Activated naive CD8-positive, alpha-beta T cell (primary cell): ENCODE measurements around the gene CLCN4.

Experiments used
- H3K27ac Mint-ChIP-seq: one replicate; pipeline ENCODE4 v1.8.0; 2021; ENCODE audit warnings: mixed read lengths
- H3K27me3 Mint-ChIP-seq: one replicate; pipeline ENCODE4 v1.8.0; 2021; ENCODE audit warnings: mixed read lengths
- H3K36me3 Mint-ChIP-seq: one replicate; pipeline ENCODE4 v1.8.0; 2021; ENCODE audit warnings: mixed read lengths
- H3K4me1 Mint-ChIP-seq: one replicate; pipeline ENCODE4 v1.8.0; 2021; ENCODE audit warnings: low read depth, mixed read lengths
- H3K4me3 Mint-ChIP-seq: one replicate; pipeline ENCODE4 v1.8.0; 2021; ENCODE audit warnings: mild to moderate bottlenecking, mixed read lengths
- H3K9me3 Mint-ChIP-seq: one replicate; pipeline ENCODE4 v1.8.0; 2021; ENCODE audit warnings: low read depth, mixed read lengths

CLCN4 gene

DNA sequence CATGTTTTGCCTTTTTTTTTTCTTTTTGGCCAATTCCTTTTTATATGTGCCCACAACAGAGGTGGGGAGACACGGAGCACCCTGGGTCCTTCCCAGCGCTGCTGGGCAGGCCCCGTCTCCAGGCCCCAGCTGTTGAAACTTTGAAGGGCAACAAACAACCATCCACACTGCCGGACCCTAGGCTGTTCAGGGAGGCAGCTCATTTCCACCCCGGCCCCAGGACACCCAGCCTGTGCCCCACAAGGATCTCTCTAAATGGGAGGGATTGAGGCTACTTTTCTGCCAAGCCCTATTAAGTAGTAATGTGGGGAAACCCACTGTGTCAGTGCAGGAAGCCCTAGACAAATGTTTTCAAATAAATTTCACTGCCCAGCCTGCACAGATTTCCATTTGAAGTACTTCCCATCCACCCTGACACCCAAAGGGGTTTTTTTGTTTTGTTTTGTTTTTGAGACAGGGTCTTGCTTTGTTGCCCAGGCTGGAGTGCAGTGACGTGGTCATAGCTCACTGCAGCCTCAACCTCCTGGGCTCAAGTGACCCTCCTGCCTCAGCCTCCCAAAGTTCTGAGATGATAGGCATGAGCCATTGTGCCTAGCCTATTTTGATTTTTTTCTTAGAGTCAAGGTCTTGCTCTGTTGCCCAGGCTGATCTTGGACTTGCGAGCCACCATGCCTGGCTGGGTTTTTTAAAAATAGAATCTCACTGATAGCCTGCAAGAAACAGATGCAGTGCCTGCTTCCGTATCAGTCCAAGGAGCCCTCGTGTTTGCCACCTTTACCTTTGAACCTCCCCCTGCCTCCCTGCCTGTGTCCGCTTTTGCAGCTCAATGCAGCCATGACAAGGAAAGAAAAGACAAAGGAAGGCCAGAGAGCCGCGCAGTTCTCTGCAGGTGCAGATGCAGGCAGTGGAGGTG lies 13.4 kb upstream of the CLCN4 start:
- H3K4me1 Mint-ChIP-seq, result no peaks in the 10 kb centered on the region
- H3K9me3 Mint-ChIP-seq, result no peaks in the 10 kb centered on the region
- H3K27me3 Mint-ChIP-seq, result no peaks in the 10 kb centered on the region
- H3K36me3 Mint-ChIP-seq, result peaks cover 2% of the 10 kb centered on the region
- H3K4me3 Mint-ChIP-seq, result no peak overlapping the region
- peak overlapping the region; percentile 28 for H3K27ac Mint-ChIP-seq

DNA sequence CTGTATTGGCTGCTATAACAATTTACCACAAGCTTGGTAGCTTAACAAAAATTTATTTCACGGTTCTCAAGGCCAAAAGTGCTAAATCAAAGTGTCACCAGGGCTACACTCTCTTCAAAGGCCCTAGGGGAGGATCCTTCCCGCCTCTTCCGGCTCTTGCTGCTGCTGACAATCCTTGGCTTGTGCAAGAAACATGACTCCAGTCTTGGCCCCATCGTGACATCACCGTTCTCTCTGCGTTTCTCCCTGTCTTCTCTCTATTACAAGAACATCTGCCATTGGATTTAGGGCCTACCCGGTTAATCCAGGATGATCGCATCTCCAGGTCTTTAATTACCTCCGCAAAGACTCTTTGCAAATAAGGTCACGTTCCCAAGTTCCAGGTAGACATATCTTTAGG lies 10.4 kb upstream of the CLCN4 start:
- no peaks in the 10 kb centered on the region for H3K27me3 Mint-ChIP-seq
- H3K36me3 Mint-ChIP-seq, result no peaks in the 10 kb centered on the region
- no peaks in the 10 kb centered on the region for H3K9me3 Mint-ChIP-seq
- H3K4me3 Mint-ChIP-seq, result no peak overlapping the region
- no peak overlapping the region for H3K27ac Mint-ChIP-seq
- no peaks in the 10 kb centered on the region for H3K4me1 Mint-ChIP-seq

DNA sequence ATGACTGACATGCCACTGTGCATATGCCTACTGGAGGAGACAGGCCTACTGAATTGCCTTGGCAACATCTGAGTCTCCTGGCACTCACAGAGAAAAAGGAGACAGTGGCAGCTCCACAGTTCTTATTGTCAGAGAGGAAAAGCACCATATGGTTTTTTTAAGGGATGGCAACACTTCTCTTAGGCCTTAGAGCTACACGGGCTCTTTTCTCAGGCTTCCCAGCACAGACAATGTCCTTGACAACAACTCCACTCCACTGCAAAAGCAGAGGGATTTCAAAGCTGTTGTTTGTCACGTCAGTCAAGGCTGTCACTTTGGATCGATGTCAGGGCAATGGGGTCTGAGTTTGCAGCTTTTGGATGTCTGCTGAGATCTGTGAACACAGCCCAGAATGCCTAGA lies 4.7 kb upstream of the CLCN4 start:
- Mint-ChIP-seq H3K36me3 (no peaks in the 10 kb centered on the region), H3K9me3 (no peaks in the 10 kb centered on the region), H3K4me3 (no peak overlapping the region), H3K4me1 (peaks cover 2% of the 10 kb centered on the region), H3K27me3 (peaks cover 6% of the 10 kb centered on the region), H3K27ac (no peak overlapping the region)

DNA sequence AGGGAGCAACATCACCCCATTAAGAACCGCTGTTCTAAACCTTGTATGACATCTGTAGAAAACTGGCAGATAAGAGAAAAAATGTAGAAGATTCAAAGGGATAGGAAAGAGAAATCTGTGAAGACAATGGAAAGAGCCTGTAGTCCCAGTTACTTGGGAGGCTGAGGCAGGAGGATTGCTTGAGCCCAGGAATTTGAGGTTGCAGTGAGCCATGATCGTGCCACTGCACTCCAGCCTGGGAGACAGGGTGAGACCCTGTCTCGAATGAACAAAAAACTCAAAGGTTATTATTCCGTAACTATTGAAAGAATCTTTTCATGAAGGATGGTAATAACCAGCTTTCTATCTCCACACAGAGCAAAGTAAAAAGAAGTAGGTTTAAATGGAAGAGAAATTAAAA lies 1.6 kb upstream of the CLCN4 start:
- Mint-ChIP-seq H3K4me3 (no peak overlapping the region), H3K27ac (no peak overlapping the region), H3K36me3 (no peaks in the 10 kb centered on the region), H3K9me3 (no peaks in the 10 kb centered on the region), H3K27me3 (peaks cover 14% of the 10 kb centered on the region), H3K4me1 (peaks cover 7% of the 10 kb centered on the region)

DNA sequence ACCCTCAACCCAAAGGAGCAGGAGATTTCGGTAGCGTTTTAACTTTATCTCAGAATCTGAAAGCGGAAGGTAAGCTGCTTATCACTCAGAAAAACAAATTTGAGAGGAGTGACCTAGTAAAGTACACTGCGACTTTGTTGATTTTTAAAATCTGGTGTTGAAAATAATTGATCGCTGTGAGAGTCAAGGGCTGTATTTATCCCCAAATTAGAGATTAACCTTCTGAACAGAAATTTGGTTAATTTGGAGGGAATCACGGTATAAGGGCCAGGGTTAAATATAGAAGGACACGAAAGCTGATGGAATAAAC lies 212 bp downstream of the CLCN4 start:
- no peaks in the 10 kb centered on the region for H3K9me3 Mint-ChIP-seq
- peaks cover 17% of the 10 kb centered on the region for H3K27me3 Mint-ChIP-seq
- H3K4me1 Mint-ChIP-seq, result peaks cover 7% of the 10 kb centered on the region
- no peak overlapping the region for H3K27ac Mint-ChIP-seq
- H3K36me3 Mint-ChIP-seq, result no peaks in the 10 kb centered on the region
- peak overlapping the region; percentile 59 for H3K4me3 Mint-ChIP-seq

DNA sequence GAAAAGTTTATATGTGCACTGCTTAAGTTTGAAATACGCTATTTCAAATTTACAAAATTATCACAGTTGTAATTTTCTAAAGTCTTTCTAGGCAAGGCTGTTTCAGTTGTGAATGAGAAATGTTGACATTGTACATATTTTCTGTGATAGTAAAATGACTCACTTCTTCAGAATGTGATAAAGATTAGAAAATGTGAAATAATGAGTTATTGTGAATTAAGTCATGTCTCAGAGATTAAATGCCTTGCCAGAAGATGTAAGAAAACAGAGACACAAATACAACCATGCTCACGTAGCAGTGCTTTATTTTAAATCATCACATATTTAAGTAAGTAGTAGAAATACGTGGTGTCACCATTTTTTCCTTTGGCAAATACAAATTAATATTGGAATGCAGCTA lies 768 bp downstream of the CLCN4 start:
- no peaks in the 10 kb centered on the region for H3K36me3 Mint-ChIP-seq
- no peak overlapping the region for H3K27ac Mint-ChIP-seq
- peaks cover 17% of the 10 kb centered on the region for H3K27me3 Mint-ChIP-seq

DNA sequence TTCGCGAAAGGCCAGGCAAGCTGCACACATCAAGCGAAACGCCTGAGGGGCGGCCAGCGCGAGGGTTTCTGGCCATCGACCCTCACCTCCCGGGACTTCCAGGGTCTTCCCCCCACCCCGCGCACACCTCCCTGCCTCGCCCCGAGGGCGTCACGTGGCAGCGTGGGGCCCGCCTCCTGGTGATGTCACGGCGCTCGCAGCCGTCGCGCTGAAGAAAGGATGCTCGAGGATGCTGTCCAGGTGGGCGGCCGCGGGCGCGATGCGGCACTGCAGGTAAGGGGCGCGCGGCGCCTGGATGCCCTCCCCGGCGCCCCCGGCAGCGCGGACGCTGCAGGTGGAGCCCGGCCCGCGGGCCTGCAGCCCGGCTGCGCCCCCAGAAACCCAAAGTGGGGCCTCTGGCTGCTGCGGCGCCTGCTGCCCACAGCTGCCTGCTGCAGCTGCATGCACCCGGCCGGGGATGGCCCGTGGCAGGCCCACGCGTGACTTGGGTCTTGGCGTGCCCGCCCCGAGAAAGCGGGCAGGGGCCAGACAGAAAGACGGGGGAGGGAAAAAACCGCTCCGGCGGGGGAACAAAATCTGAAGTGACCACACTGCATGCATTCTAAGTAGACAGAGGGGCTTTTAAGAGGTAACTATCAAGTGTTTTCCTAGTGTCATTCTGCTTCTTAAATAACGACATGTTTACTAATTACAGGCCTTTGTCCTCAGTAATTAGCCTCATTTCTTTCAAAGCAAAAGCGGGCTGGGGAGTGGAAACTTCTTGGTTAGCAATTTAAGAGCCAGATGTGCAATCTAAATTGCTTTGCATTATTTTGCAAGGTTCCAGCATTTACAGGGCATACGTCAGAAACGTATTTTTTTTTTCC lies 1.7 kb downstream of the CLCN4 start:
- H3K4me1 Mint-ChIP-seq, result peaks cover 7% of the 10 kb centered on the region
- H3K27ac Mint-ChIP-seq, result no peak overlapping the region
- no peaks in the 10 kb centered on the region for H3K9me3 Mint-ChIP-seq
- no peaks in the 10 kb centered on the region for H3K36me3 Mint-ChIP-seq
- peaks cover 17% of the 10 kb centered on the region for H3K27me3 Mint-ChIP-seq
- peak overlapping the region; percentile 17 for H3K4me3 Mint-ChIP-seq

More for the DNA sequence above, 768 bp downstream of the CLCN4 start:
- no peaks in the 10 kb centered on the region for H3K9me3 Mint-ChIP-seq
- no peak overlapping the region for H3K4me3 Mint-ChIP-seq
- peaks cover 7% of the 10 kb centered on the region for H3K4me1 Mint-ChIP-seq

DNA sequence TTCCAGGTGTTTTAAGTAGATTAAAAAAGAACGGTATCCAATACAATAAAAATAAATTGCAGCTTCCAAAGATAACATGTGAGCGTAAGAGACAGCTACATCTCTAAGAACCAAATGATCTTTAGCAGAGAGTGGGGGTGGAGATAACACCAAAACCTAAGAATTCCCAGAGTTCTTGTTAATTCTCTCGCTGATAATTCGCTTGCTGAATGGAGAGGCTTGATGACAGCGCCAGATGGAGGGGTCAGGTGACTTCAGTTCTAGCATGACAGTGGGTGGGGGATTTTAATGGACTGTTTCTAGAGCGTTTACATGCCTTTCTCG lies 2.3 kb downstream of the CLCN4 start:
- H3K9me3 Mint-ChIP-seq, result no peaks in the 10 kb centered on the region
- H3K36me3 Mint-ChIP-seq, result no peaks in the 10 kb centered on the region
- peak overlapping the region; percentile 17 for H3K4me3 Mint-ChIP-seq
- peaks cover 17% of the 10 kb centered on the region for H3K27me3 Mint-ChIP-seq
- H3K4me1 Mint-ChIP-seq, result peaks cover 7% of the 10 kb centered on the region
- H3K27ac Mint-ChIP-seq, result no peak overlapping the region

DNA sequence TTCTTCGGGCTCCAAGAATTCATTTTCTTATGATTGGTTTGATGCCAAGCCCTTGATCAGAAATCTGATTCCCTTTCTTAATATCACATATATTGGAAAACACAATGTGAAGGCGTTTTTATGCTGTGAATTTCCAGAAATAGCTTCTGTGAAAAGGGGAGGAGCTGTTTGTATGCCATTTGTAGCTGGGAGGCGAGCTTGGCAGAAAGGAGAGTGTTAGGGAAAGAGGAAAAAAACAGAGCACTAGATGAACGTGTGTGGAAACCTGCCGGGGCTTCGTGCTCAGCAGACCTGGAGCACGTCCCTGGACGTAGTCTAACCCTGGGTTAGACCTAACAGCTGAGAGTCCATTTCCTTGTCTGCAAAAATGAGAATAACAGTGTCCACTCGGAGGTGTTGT lies 3.4 kb downstream of the CLCN4 start:
- no peak overlapping the region for H3K27ac Mint-ChIP-seq
- peaks cover 7% of the 10 kb centered on the region for H3K4me1 Mint-ChIP-seq
- H3K4me3 Mint-ChIP-seq, result no peak overlapping the region
- no peaks in the 10 kb centered on the region for H3K9me3 Mint-ChIP-seq
- H3K36me3 Mint-ChIP-seq, result no peaks in the 10 kb centered on the region
- H3K27me3 Mint-ChIP-seq, result peaks cover 17% of the 10 kb centered on the region

DNA sequence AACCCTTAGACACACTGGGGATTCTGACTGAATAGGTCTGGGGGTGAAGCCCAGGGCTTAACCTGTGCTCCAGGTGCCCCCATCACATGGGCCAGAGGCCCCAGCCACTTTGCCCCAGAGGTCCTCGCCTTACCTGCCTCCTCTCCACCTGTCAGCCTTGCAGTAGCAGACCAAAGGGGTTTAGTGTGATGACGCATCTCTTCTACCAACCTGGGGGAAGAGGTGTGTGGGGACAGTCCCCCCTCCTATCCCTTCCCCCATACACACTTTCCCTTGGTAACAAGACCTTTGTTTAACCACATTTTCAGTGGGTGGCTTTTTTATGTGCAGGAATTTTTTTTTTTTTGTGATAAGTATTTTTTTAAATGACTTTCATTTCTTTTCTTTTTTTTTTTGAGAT lies 6.3 kb downstream of the CLCN4 start:
- H3K9me3 Mint-ChIP-seq, result no peaks in the 10 kb centered on the region
- no peaks in the 10 kb centered on the region for H3K36me3 Mint-ChIP-seq
- H3K27me3 Mint-ChIP-seq, result peaks cover 10% of the 10 kb centered on the region
- H3K4me3 Mint-ChIP-seq, result no peak overlapping the region
- no peak overlapping the region for H3K27ac Mint-ChIP-seq
- H3K4me1 Mint-ChIP-seq, result no peaks in the 10 kb centered on the region

DNA sequence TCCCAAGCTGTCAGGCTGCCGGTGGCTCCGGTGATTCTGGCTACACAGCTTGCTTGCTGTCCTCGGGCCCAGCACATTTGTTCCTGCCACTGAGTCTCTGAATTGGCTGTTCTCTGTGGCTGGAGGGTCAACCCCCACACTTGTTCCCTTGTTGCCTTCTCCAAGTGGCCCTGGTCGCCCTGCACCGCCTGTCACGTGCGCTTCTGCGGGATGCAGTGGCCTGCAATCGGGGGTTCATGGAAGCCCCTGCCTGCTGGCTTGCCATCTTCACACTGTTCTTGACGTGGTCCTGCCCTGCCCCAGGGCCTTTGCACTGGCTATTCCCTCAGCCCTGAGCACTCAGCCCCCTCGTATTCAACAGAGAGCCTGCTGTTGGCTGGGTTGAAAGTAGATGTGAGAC lies 8.1 kb downstream of the CLCN4 start:
- H3K36me3 Mint-ChIP-seq, result no peaks in the 10 kb centered on the region
- H3K4me3 Mint-ChIP-seq, result no peak overlapping the region
- no peak overlapping the region for H3K27ac Mint-ChIP-seq
- H3K4me1 Mint-ChIP-seq, result no peaks in the 10 kb centered on the region
- H3K9me3 Mint-ChIP-seq, result no peaks in the 10 kb centered on the region
- H3K27me3 Mint-ChIP-seq, result peaks cover 6% of the 10 kb centered on the region

DNA sequence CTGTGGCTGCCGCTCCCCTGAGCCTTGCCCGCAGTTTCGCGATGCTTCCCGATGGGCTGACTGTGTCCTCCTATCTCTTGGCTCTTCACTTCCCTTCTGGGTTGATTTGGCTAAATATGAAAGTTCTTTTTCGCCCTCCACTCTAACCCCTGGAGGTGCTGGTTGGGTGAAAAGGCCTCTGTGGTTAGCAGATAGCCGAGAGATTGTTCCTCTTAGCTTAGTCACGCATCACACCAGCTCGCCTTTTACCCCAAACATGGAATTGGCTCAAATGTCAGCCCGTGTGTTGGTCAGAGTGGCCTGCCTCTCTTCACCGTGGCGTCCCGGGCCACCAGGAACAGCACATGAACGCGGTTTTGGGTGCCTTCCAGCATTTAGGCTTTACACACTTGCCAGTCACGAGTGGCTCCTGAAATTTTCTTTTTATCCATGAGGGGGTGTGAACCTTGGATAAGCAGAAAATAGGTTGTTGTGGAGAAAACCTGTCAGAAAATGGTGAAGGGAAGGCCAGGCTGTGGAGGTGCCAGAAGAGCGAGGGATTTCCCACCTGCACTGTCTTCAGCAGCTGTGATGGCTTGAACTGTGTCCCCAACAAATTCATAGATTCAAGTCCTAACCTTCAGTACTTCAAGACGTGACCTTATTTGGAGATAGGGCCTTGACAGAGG lies 8.9 kb downstream of the CLCN4 start:
- H3K4me3 Mint-ChIP-seq, result no peak overlapping the region
- H3K27me3 Mint-ChIP-seq, result no peaks in the 10 kb centered on the region
- no peak overlapping the region for H3K27ac Mint-ChIP-seq
- no peaks in the 10 kb centered on the region for H3K36me3 Mint-ChIP-seq
- H3K4me1 Mint-ChIP-seq, result no peaks in the 10 kb centered on the region
- H3K9me3 Mint-ChIP-seq, result no peaks in the 10 kb centered on the region

DNA sequence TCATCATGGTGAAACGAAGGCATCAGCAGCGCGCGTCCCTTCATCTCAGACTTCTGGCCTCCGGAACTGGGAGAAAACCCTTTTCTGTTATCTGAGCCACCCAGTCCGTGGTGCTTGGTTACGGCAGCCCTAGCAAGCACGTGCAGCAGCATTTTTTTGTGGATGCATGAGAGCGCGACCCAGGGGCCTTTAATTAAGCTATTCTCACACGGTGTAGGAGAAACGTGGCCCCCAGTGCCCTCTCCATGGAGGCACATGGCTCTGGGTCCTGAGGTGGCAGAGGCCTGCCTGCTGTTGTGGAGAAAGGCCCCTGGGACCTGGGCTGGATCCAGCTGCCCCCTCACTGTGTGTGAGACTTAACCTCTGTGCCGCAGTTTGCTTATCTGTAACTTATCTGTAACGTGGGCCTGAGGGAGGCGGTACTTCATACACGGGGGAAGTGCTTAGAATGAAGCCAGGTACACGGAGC lies 9.5 kb downstream of the CLCN4 start:
- Mint-ChIP-seq H3K4me1 (no peaks in the 10 kb centered on the region), H3K27ac (no peak overlapping the region), H3K4me3 (no peak overlapping the region), H3K9me3 (no peaks in the 10 kb centered on the region), H3K36me3 (no peaks in the 10 kb centered on the region), H3K27me3 (no peaks in the 10 kb centered on the region)

DNA sequence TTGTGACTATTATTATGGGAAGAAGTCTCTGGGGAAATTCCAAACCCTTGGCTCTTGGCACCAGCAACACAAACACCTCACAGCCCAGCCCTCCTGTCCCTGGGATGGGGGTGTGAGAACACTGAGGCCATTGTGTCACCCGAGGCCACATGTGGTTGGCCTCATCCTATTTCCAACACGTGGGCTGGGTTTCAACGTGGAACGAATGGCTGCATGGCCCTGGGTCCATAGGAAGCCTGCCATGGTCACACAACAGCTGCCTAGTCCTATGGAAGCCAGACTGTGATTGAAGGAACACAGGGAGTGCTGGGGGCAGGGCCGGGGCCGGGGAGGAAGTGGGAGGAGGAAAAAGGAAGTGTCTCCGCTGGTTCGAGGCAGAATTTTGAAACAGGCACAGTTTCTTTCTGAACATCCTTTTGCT lies 10.0 kb downstream of the CLCN4 start:
- Mint-ChIP-seq H3K9me3 (no peaks in the 10 kb centered on the region), H3K27ac (no peak overlapping the region), H3K36me3 (no peaks in the 10 kb centered on the region), H3K4me3 (no peak overlapping the region), H3K4me1 (no peaks in the 10 kb centered on the region), H3K27me3 (no peaks in the 10 kb centered on the region)

DNA sequence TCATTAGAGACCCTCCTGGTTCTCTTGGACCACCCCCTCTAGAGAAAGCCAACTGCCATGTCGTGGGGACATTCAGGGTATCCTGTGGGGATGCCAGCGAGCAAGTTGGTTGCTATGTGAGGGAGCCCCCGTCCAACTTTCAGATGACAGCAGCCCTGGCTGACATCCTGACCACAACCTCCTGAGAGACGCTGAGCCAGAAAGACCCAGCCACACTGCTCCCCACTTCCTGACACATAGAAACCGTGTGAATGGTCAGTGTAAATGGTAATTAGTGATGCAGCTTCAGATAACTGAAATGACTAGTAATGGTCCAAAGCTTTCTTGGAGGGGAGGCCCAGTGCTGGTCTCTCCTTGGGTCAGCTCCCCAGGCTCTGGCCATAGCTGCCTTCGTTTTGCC lies 10.8 kb downstream of the CLCN4 start:
- no peaks in the 10 kb centered on the region for H3K27me3 Mint-ChIP-seq

More for the DNA sequence above, 10.8 kb downstream of the CLCN4 start:
- Mint-ChIP-seq H3K4me3 (no peak overlapping the region), H3K36me3 (no peaks in the 10 kb centered on the region), H3K27ac (no peak overlapping the region), H3K4me1 (no peaks in the 10 kb centered on the region), H3K9me3 (no peaks in the 10 kb centered on the region)
